Hepatocyte (in vitro differentiated cells): Measurements from ENCODE around the gene SPDYE4. TPM values are rescaled to one million over a fixed set of nuclear protein-coding genes. Genes with fewer than 3 reads are reported as not detected.

Experiments
- DNase-seq: peaks from one replicate; pipeline ENCODE4 v3.0.0-alpha.2; 2016; ENCODE audit warnings: low spot score
- H2AFZ ChIP-seq: fragments of 200-600 bp; sonication (generic); 2 replicates; pipeline ENCODE4 v1.6.0; 2016; ENCODE audit warnings: antibody characterized with exemption, mild to moderate bottlenecking
- H3K27ac ChIP-seq: fragments of 200-600 bp; sonication (generic); 2 replicates; pipeline ENCODE4 v1.5.1; 2016; ENCODE audit warnings: mild to moderate bottlenecking
- H3K27me3 ChIP-seq: fragments of 200-600 bp; sonication (generic); 2 replicates; pipeline ENCODE4 v1.6.1; 2016
- H3K36me3 ChIP-seq: fragments of 200-600 bp; sonication (generic); replicated peaks from 2 replicates; pipeline ENCODE4 v1.5.1; 2016; ENCODE audit warnings: low read depth; ENCODE audit not compliant: insufficient read depth
- H3K4me1 ChIP-seq: fragments of 200-600 bp; sonication (generic); 2 replicates; pipeline ENCODE4 v1.5.1; 2016; ENCODE audit warnings: mild to moderate bottlenecking, moderate library complexity; ENCODE audit not compliant: insufficient read depth
- H3K4me2 ChIP-seq: fragments of 200-600 bp; sonication (generic); 2 replicates; pipeline ENCODE4 v1.6.0; 2016
- H3K4me3 ChIP-seq: fragments of 200-600 bp; sonication (generic); 2 replicates; pipeline ENCODE4 v1.5.1; 2016; ENCODE audit warnings: mild to moderate bottlenecking
- H3K79me2 ChIP-seq: fragments of 200-600 bp; sonication (generic); 2 replicates; pipeline ENCODE4 v1.6.0; 2017; ENCODE audit warnings: mild to moderate bottlenecking
- H3K9me2 ChIP-seq: fragments of 200-600 bp; sonication (generic); replicated peaks from 2 replicates; pipeline ENCODE4 v1.6.0; 2017; ENCODE audit warnings: mild to moderate bottlenecking; ENCODE audit not compliant: insufficient read depth
- H3K9me3 ChIP-seq: fragments of 200-600 bp; sonication (generic); 2 replicates; pipeline ENCODE4 v1.5.1; 2016; ENCODE audit warnings: low read depth, mild to moderate bottlenecking
- H4K20me1 ChIP-seq: fragments of 200-600 bp; sonication (generic); 2 replicates; pipeline ENCODE4 v1.6.0; 2016; ENCODE audit warnings: mild to moderate bottlenecking; ENCODE audit not compliant: insufficient read depth, poor library complexity, severe bottlenecking
- CTCF ChIP-seq: fragments of 200-600 bp; sonication (generic); IDR thresholded peaks from 2 replicates; pipeline ENCODE4 v1.5.1; 2016; ENCODE audit warnings: antibody characterized with exemption, mild to moderate bottlenecking; ENCODE audit not compliant: poor library complexity
- EZH2 ChIP-seq: fragments of 200-600 bp; sonication (generic); IDR thresholded peaks from 2 replicates; pipeline ENCODE4 v1.6.1; 2016; ENCODE audit warnings: antibody characterized with exemption, mild to moderate bottlenecking, borderline replicate concordance
- EZH2phosphoT487 ChIP-seq: fragments of 200-600 bp; sonication (generic); IDR thresholded peaks from one replicate; pipeline ENCODE4 v1.6.1; 2018; ENCODE audit warnings: antibody characterized with exemption, mild to moderate bottlenecking, low read depth, moderate library complexity; ENCODE audit not compliant: unreplicated experiment, severe bottlenecking
- WGBS: methylation state at CpG from one replicate; pipeline ENCODE4 v1.1.6; 2016; ENCODE audit warnings: low lambda C conversion rate; ENCODE audit errors: missing lambda C conversion rate; 5-methylcytosine and 5-hydroxymethylcytosine counted together
- polyA plus RNA-seq: library from polyadenylated mRNA; unstranded; fragments of >200 nt; fragmentation: Nextera tagmentation; extraction: Ambion mirVana; gene quantifications from 2 replicates; pipeline ENCODE4 v1.2.1, GENCODE V29; 2016
- total RNA-seq: library from RNA; depleted of rRNA; stranded (reverse); fragments of >200 nt; gene quantifications from 2 replicates; pipeline ENCODE4 v1.2.3, GENCODE V29; 2014

Gene SPDYE4
- total and polyA plus RNA-seq, 2 experiments from 2014 or later = not detected

GRCh38 chr17:8797621-8798175 lies 39.4 kb upstream of the SPDYE4 start:
- no peak overlapping the region for H2AFZ ChIP-seq
- H3K9me3 ChIP-seq = no peaks in the 10 kb centered on the region
- no peaks in the 10 kb centered on the region for H4K20me1 ChIP-seq
- H3K27me3 ChIP-seq = peaks cover 19% of the 10 kb centered on the region
- no peak for DNase-seq
- no peak overlapping the region for H3K4me2 ChIP-seq
- peaks cover 10% of the 10 kb centered on the region for H3K4me1 ChIP-seq
- no peaks in the 10 kb centered on the region for H3K36me3 ChIP-seq
- TF ChIP-seq EZH2 = no peak
- TF ChIP-seq CTCF = no peak
- no peak for TF ChIP-seq EZH2phosphoT487
- no peaks in the 10 kb centered on the region for H3K79me2 ChIP-seq
- WGBS = 90% methylated on average over 14 of the region's 14 CpGs
- H3K4me3 ChIP-seq = no peak overlapping the region
- no peaks in the 10 kb centered on the region for H3K9me2 ChIP-seq
- H3K27ac ChIP-seq = no peak overlapping the region

GRCh38 chr17:8794636-8795035 lies 36.3 kb upstream of the SPDYE4 start:
- H2AFZ ChIP-seq = no peak overlapping the region
- WGBS = 85% methylated on average over 7 of the region's 7 CpGs
- H3K79me2 ChIP-seq = no peaks in the 10 kb centered on the region
- H3K36me3 ChIP-seq = no peaks in the 10 kb centered on the region
- H3K9me2 ChIP-seq = no peaks in the 10 kb centered on the region
- DNase-seq = no peak
- H3K4me2 ChIP-seq = no peak overlapping the region
- H4K20me1 ChIP-seq = no peaks in the 10 kb centered on the region
- TF ChIP-seq EZH2 (no peak), CTCF (no peak), EZH2phosphoT487 (no peak)
- no peak overlapping the region for H3K4me3 ChIP-seq
- no peaks in the 10 kb centered on the region for H3K9me3 ChIP-seq
- H3K27ac ChIP-seq = no peak overlapping the region
- H3K27me3 ChIP-seq = peaks cover 31% of the 10 kb centered on the region
- H3K4me1 ChIP-seq = peaks cover 9% of the 10 kb centered on the region

GRCh38 chr17:8793649-8794048 lies 35.3 kb upstream of the SPDYE4 start:
- no peaks in the 10 kb centered on the region for H3K79me2 ChIP-seq
- no peak overlapping the region for H3K4me3 ChIP-seq
- no peaks in the 10 kb centered on the region for H3K4me1 ChIP-seq
- no peaks in the 10 kb centered on the region for H4K20me1 ChIP-seq
- H3K4me2 ChIP-seq = no peak overlapping the region
- H2AFZ ChIP-seq = no peak overlapping the region
- H3K27me3 ChIP-seq = peaks cover 26% of the 10 kb centered on the region
- H3K9me3 ChIP-seq = no peaks in the 10 kb centered on the region
- 71% methylated on average over 2 of the region's 2 CpGs for WGBS
- H3K9me2 ChIP-seq = no peaks in the 10 kb centered on the region
- H3K36me3 ChIP-seq = no peaks in the 10 kb centered on the region
- H3K27ac ChIP-seq = no peak overlapping the region
- no peak for DNase-seq
- no peak for TF ChIP-seq CTCF
- no peak for TF ChIP-seq EZH2
- TF ChIP-seq EZH2phosphoT487 = no peak
